PC-3 (cell line): ENCODE results near the gene JAZF1. TPM values are rescaled to one million over a fixed set of nuclear protein-coding genes. Genes with fewer than 3 reads are reported as not detected.

Experiments
- ATAC-seq: fragments of 200-7000 bp; cut with Tn5 transposase; 2 replicates; pipeline ENCODE4 v1.9.1; 2020; ENCODE audit warnings: mild to moderate bottlenecking, moderate library complexity
- BruUV-seq: library from RNA; stranded (reverse); fragments of 400-500 nt; replicated peaks from 2 replicates; lab custom pipeline; 2021; lab: Mats Ljungman, UMichigan
- CTCF ChIA-PET: fragments of 300-600 bp; sonication (Branson Sonifier 250); formaldehyde crosslinking; loops from one replicate; lab custom pipeline; 2022; ENCODE audit warnings: antibody characterized with exemption; lab: Charles Lee
- POLR2A ChIA-PET: fragments of 300-600 bp; sonication (Branson Sonifier 250); formaldehyde crosslinking; loops from one replicate; lab custom pipeline; 2022; ENCODE audit warnings: antibody characterized with exemption; ENCODE audit not compliant: unreplicated experiment; lab: Charles Lee
- DNase-seq: peaks from one replicate; pipeline ENCODE4 v3.0.0-alpha.2; 2015
- H2AFZ ChIP-seq: fragments of 300-600 bp; sonication (generic); 2 replicates; pipeline ENCODE4 v1.6.0; 2016; ENCODE audit warnings: antibody characterized with exemption, low read length
- H3F3A ChIP-seq: fragments of 300-600 bp; sonication (generic); one replicate; pipeline ENCODE4 v1.6.0; 2017; ENCODE audit warnings: antibody characterized with exemption, low read length, control low read depth, mild to moderate bottlenecking; ENCODE audit not compliant: unreplicated experiment
- H3K27ac ChIP-seq: fragments of 300-600 bp; sonication (generic); 2 replicates; pipeline ENCODE4 v1.5.1; 2016; ENCODE audit warnings: mild to moderate bottlenecking, low read length
- H3K27me3 ChIP-seq: fragments of 300-600 bp; sonication (generic); 2 replicates; pipeline ENCODE4 v1.6.1; 2016; ENCODE audit warnings: low read length, mixed read lengths
- H3K36me3 ChIP-seq: fragments of 300-600 bp; sonication (generic); 2 replicates; pipeline ENCODE4 v1.6.1; 2016; ENCODE audit warnings: low read depth, mixed run types, low read length, mixed read lengths
- H3K4me1 ChIP-seq: fragments of 300-600 bp; sonication (generic); 2 replicates; pipeline ENCODE4 v1.5.1; 2016; ENCODE audit warnings: low read length; ENCODE audit not compliant: insufficient read depth
- H3K4me2 ChIP-seq: fragments of 300-600 bp; sonication (generic); 2 replicates; pipeline ENCODE4 v1.6.0; 2016; ENCODE audit warnings: low read length
- H3K4me3 ChIP-seq: fragments of 300-600 bp; sonication (generic); 2 replicates; pipeline ENCODE4 v1.5.1; 2016; ENCODE audit warnings: mild to moderate bottlenecking, low read length, mixed read lengths
- H3K79me2 ChIP-seq: fragments of 300-600 bp; sonication (generic); 2 replicates; pipeline ENCODE4 v1.6.1; 2017; ENCODE audit warnings: low read length, mixed read lengths
- H3K9ac ChIP-seq: fragments of 300-600 bp; sonication (generic); 2 replicates; pipeline ENCODE4 v1.6.0; 2016; ENCODE audit warnings: mild to moderate bottlenecking, low read length
- H3K9me2 ChIP-seq: fragments of 300-600 bp; sonication (generic); replicated peaks from 2 replicates; pipeline ENCODE4 v1.6.1; 2016; ENCODE audit warnings: mixed run types, low read length, mixed read lengths
- H3K9me3 ChIP-seq: fragments of 300-600 bp; sonication (generic); 2 replicates; pipeline ENCODE4 v1.6.1; 2016; ENCODE audit warnings: low read length, mixed read lengths
- H4K20me1 ChIP-seq: fragments of 300-600 bp; sonication (generic); 2 replicates; pipeline ENCODE4 v1.6.1; 2016; ENCODE audit warnings: low read length, mixed read lengths
- EZH2 ChIP-seq: fragments of 300-600 bp; sonication (generic); IDR thresholded peaks from one replicate; pipeline ENCODE4 v1.6.1; 2017; ENCODE audit warnings: antibody characterized with exemption, mild to moderate bottlenecking, low read length; ENCODE audit not compliant: unreplicated experiment
- EZH2phosphoT487 ChIP-seq: fragments of 300-600 bp; sonication (generic); IDR thresholded peaks from 2 replicates; pipeline ENCODE4 v1.6.1; 2018; ENCODE audit warnings: mild to moderate bottlenecking, antibody characterized with exemption, low read length, borderline replicate concordance
- intact Hi-C: fragments of 100-400 bp; cut with micrococcal nuclease; formaldehyde crosslinking; loops from 2 replicates; pipeline ENCODE4 v1.9.0; 2023
- total RNA-seq: library from RNA; depleted of rRNA; stranded (reverse); fragments of >200 nt; gene quantifications from 2 replicates; pipeline ENCODE4 v1.2.3, GENCODE V29; 2014
- TF ChIP-seq, protein P1 (sequence below): fragments of 300-600 bp; sonication (generic); conservative IDR thresholded peaks from 2 replicates; pipeline ENCODE4 v1.5.1; 2017; ENCODE audit warnings: antibody characterized with exemption, low read depth, mild to moderate bottlenecking, low read length

Gene JAZF1
- total RNA-seq, 1 experiment from 2014 or later = 2.3 TPM

DNA sequence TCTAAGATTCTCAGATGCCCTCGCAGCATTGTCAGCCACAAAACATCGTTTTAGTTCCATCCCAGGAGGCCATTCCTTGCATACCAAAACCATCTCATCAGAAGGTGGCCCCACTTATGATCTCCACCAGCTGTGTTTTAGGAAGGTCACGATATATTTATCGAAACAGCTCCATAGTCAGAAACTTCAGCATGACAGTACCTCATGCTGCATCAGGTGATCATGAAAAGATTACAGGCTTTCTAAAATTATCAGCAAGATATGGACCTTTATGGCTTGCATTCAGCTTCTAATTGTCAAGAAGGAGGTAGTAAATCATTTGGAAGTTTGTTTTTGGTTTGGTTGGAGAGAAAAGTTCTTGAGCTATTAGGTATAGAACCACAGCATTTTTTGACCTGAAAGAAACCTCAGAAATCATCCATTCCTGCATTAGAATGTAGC is 20.0 kb downstream of the JAZF1 start:
- H3K27ac ChIP-seq = no peak overlapping the region
- no peaks in the 10 kb centered on the region for H3K36me3 ChIP-seq
- POLR2A ChIA-PET = interaction anchor here (0.7 kb wide), 1 partner anchor 9 kb away, joined by 3 read pairs; no protein-coding TSS in a partner anchor
- peaks cover 14% of the 10 kb centered on the region for H3K4me1 ChIP-seq
- H3K79me2 ChIP-seq = 0 out of 2 replicates have a peak, but pooled peaks cover 2% of the 10 kb centered on the region
- intact Hi-C loops = no loop called here
- H4K20me1 ChIP-seq = no peaks in the 10 kb centered on the region
- CTCF ChIA-PET = no interaction called here
- no peak overlapping the region for H3K4me3 ChIP-seq
- H3K9me2 ChIP-seq = no peaks in the 10 kb centered on the region
- no peaks in the 10 kb centered on the region for H3F3A ChIP-seq
- H3K27me3 ChIP-seq = no peaks in the 10 kb centered on the region
- no peaks in the 10 kb centered on the region for H3K9me3 ChIP-seq
- no peak overlapping the region for H2AFZ ChIP-seq
- no peak overlapping the region for H3K4me2 ChIP-seq
- H3K9ac ChIP-seq = no peak overlapping the region
- TF ChIP-seq, protein P1, sequence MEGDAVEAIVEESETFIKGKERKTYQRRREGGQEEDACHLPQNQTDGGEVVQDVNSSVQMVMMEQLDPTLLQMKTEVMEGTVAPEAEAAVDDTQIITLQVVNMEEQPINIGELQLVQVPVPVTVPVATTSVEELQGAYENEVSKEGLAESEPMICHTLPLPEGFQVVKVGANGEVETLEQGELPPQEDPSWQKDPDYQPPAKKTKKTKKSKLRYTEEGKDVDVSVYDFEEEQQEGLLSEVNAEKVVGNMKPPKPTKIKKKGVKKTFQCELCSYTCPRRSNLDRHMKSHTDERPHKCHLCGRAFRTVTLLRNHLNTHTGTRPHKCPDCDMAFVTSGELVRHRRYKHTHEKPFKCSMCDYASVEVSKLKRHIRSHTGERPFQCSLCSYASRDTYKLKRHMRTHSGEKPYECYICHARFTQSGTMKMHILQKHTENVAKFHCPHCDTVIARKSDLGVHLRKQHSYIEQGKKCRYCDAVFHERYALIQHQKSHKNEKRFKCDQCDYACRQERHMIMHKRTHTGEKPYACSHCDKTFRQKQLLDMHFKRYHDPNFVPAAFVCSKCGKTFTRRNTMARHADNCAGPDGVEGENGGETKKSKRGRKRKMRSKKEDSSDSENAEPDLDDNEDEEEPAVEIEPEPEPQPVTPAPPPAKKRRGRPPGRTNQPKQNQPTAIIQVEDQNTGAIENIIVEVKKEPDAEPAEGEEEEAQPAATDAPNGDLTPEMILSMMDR = no peak
- TF ChIP-seq EZH2 = no peak
- TF ChIP-seq EZH2phosphoT487 = no peak
- ATAC-seq (no peak), DNase-seq (no peak)
- no TSS peak for BruUV-seq

DNA sequence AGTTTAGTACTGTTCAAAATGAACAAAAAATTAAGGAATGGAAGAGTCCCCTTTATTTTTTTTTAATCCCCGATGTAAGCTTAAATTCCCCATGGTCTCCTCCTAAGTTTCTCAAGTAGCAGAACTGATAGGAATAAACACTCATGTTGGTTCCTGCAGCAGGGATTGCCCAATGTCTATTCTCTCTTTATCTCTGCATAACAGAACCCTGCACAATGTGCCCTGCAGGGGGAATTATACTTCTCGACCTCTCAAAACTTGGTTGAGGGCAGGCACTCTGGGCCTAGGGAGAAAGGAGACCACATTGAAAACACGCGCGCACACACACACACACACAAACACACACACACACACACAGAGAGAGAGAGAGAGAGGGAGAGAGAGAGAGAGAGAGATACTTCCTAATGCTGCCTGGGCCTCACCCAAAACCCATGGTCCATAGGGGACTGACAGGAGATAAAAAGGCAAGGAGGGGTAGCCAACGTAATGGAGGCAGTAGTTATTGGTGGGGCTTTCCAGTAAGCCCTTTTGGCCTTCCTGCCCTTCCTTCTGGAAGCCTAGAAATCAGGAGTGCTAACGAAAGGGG is 22.7 kb downstream of the JAZF1 start:
- no peaks in the 10 kb centered on the region for H3F3A ChIP-seq
- H3K27ac ChIP-seq = no peak overlapping the region
- intact Hi-C loops = loop anchor here (5.0 kb wide), 1 partner anchor 51 kb away; no protein-coding TSS in a partner anchor
- no peak overlapping the region for H3K4me2 ChIP-seq
- H4K20me1 ChIP-seq = no peaks in the 10 kb centered on the region
- no peak overlapping the region for H2AFZ ChIP-seq
- no peaks in the 10 kb centered on the region for H3K9me3 ChIP-seq
- no peaks in the 10 kb centered on the region for H3K36me3 ChIP-seq
- H3K27me3 ChIP-seq = no peaks in the 10 kb centered on the region
- no peaks in the 10 kb centered on the region for H3K9me2 ChIP-seq
- H3K9ac ChIP-seq = no peak overlapping the region
- ChIA-PET CTCF (no interaction called here), POLR2A (no interaction called here)
- ATAC-seq (no peak), DNase-seq (no peak)
- BruUV-seq = no TSS peak
- peaks cover 20% of the 10 kb centered on the region for H3K4me1 ChIP-seq
- TF ChIP-seq, protein P1 = no peak
- TF ChIP-seq EZH2phosphoT487 (no peak), EZH2 (no peak)
- H3K79me2 ChIP-seq = 0 out of 2 replicates have a peak, but pooled peaks cover 4% of the 10 kb centered on the region
- no peak overlapping the region for H3K4me3 ChIP-seq

DNA sequence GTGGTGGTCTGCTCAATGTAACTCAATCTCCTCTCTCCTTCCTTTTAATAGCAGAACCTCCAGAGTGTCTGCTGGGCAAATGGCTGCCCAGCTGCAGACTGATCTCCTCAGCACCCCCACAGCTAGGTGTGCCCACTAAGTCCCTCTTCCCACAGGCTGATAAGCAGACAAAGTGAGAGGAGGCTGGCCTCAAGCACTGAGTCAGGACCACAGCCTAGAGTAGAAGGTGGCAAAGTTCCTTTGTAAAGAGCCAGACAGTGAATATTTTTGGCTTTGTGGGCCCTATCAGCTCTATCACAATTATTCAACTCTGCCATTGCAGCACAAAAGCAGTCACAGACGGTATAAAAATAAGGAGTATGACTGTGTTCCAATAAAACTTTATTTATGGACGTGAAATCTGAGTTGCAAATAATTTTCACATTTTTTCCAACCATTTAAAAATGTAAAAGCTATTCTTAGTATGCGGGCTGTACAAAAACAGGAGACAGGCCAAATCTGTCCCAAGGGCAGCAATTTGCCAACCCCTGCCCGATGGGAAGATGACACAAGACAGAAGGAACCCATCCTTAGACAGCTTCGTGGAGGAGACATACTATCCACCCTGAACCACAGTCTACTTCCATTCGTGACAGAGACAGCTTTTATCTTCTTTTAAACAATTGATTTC is 23.4 kb downstream of the JAZF1 start:
- Histone ChIP-seq H3K4me1 (peaks cover 26% of the 10 kb centered on the region), H2AFZ (no peak overlapping the region), H3K4me2 (no peak overlapping the region), H3K9me3 (no peaks in the 10 kb centered on the region), H3K27me3 (no peaks in the 10 kb centered on the region), H3F3A (no peaks in the 10 kb centered on the region), H4K20me1 (no peaks in the 10 kb centered on the region), H3K9me2 (no peaks in the 10 kb centered on the region), H3K4me3 (no peak overlapping the region), H3K36me3 (no peaks in the 10 kb centered on the region), H3K9ac (no peak overlapping the region), H3K79me2 (0 out of 2 replicates have a peak, but pooled peaks cover 4% of the 10 kb centered on the region), H3K27ac (no peak overlapping the region)
- ATAC-seq (no peak), DNase-seq (no peak)
- ChIA-PET POLR2A (no interaction called here), CTCF (no interaction called here)
- no peak for TF ChIP-seq EZH2
- no peak for TF ChIP-seq EZH2phosphoT487
- TF ChIP-seq, protein P1 = no peak
- intact Hi-C loops = loop anchor here (5.0 kb wide), 1 partner anchor 50 kb away; no protein-coding TSS in a partner anchor
- BruUV-seq = no TSS peak
